Liver (tissue), 9 donors: ENCODE data around the gene MCCC1. TPM values are rescaled to one million over a fixed set of nuclear protein-coding genes. Genes with fewer than 3 reads are reported as not detected.

ENCODE experiments used
- DNase-seq: peaks from one replicate; pipeline ENCODE4 v3.0.0-alpha.2; 2017; ENCODE audit warnings: low spot score
- H3K27ac ChIP-seq, 2 donors: one replicate each; pipeline ENCODE4 v1.7.0; 2013; ENCODE audit warnings: inconsistent platforms in 2 of 2, low read length in 2 of 2, control low read depth in 1 of 2, low read depth in 1 of 2, mild to moderate bottlenecking in 1 of 2
- H3K27me3 ChIP-seq, 4 donors: one replicate each; pipeline versions ENCODE4 v1.6.1 to v1.7.0; 2013; ENCODE audit warnings: low read length in 3 of 4, inconsistent platforms in 1 of 4, mild to moderate bottlenecking in 1 of 4, moderate library complexity in 1 of 4; ENCODE audit not compliant: control insufficient read depth in 4 of 4, insufficient read depth in 4 of 4
- H3K36me3 ChIP-seq, 4 donors: one replicate each; pipeline versions ENCODE4 v1.6.1 to v1.7.0; 2013; ENCODE audit warnings: low read length in 3 of 4, mild to moderate bottlenecking in 3 of 4, low read depth in 1 of 4, moderate library complexity in 1 of 4; ENCODE audit not compliant: control insufficient read depth in 4 of 4, insufficient read depth in 3 of 4
- H3K4me1 ChIP-seq, 4 donors: one replicate each; pipeline versions ENCODE4 v1.6.1 to v1.7.0; 2013; ENCODE audit warnings: low read length in 3 of 4, mild to moderate bottlenecking in 3 of 4, moderate library complexity in 1 of 4; ENCODE audit not compliant: control insufficient read depth in 4 of 4, insufficient read depth in 4 of 4
- H3K4me3 ChIP-seq, 3 donors: one replicate each; pipeline versions ENCODE4 v1.6.1 to v1.7.0; 2013; ENCODE audit warnings: low read length in 3 of 3, control low read depth in 1 of 3, low read depth in 1 of 3, mild to moderate bottlenecking in 1 of 3
- H3K9ac ChIP-seq, 2 donors: one replicate each; pipeline ENCODE4 v1.7.0; 2013; ENCODE audit warnings: low read length in 2 of 2, mild to moderate bottlenecking in 2 of 2, moderate library complexity in 2 of 2, control low read depth in 1 of 2, low read depth in 1 of 2
- H3K9me3 ChIP-seq, 4 donors: one replicate each; pipeline versions ENCODE4 v1.6.1 to v1.7.0; 2013; ENCODE audit warnings: low read length in 3 of 4; ENCODE audit not compliant: control insufficient read depth in 4 of 4
- EGR1 ChIP-seq, 2 donors: IDR thresholded peaks; 2 replicates each; pipeline ENCODE4 v1.6.1; 2016 to 2018; ENCODE audit warnings: antibody characterized with exemption in 2 of 2, low read depth in 2 of 2
- FOXA1 ChIP-seq: IDR thresholded peaks from 2 replicates; pipeline ENCODE4 v1.6.1; 2016; ENCODE audit warnings: antibody characterized with exemption
- FOXA2 ChIP-seq: IDR thresholded peaks from 2 replicates; pipeline ENCODE4 v1.6.1; 2016; ENCODE audit warnings: antibody characterized with exemption
- GABPA ChIP-seq, 2 donors: IDR thresholded peaks in 1 of 2; conservative IDR thresholded peaks in 1 of 2; 2 replicates each; pipeline ENCODE4 v1.6.1; 2016; ENCODE audit warnings: antibody characterized with exemption in 2 of 2, mild to moderate bottlenecking in 1 of 2, moderate library complexity in 1 of 2
- HNF4A ChIP-seq, 2 donors: conservative IDR thresholded peaks; 2 replicates each; pipeline ENCODE4 v1.6.1; 2016; ENCODE audit warnings: antibody characterized with exemption in 2 of 2, mild to moderate bottlenecking in 2 of 2
- HNF4G ChIP-seq: IDR thresholded peaks from 2 replicates; pipeline ENCODE4 v1.6.1; 2016; ENCODE audit warnings: antibody characterized with exemption
- JUND ChIP-seq, 2 donors: IDR thresholded peaks; 2 replicates each; pipeline ENCODE4 v1.6.1; 2016; ENCODE audit warnings: antibody characterized with exemption in 2 of 2
- RAD21 ChIP-seq, 2 donors: IDR thresholded peaks; 2 replicates each; pipeline ENCODE4 v1.6.1; 2016; ENCODE audit warnings: antibody characterized with exemption in 2 of 2, mild to moderate bottlenecking in 2 of 2
- RXRA ChIP-seq, 2 donors: IDR thresholded peaks; 2 replicates each; pipeline ENCODE4 v1.6.1; 2017 to 2018; ENCODE audit warnings: antibody characterized with exemption in 2 of 2, mild to moderate bottlenecking in 1 of 2
- SP1 ChIP-seq: IDR thresholded peaks from 2 replicates; pipeline ENCODE4 v1.6.1; 2018; ENCODE audit warnings: antibody characterized with exemption, mild to moderate bottlenecking
- TAF1 ChIP-seq: conservative IDR thresholded peaks from 2 replicates; pipeline ENCODE4 v1.6.1; 2016; ENCODE audit warnings: antibody characterized with exemption, mild to moderate bottlenecking
- YY1 ChIP-seq: IDR thresholded peaks from 2 replicates; pipeline ENCODE4 v1.6.1; 2016; ENCODE audit warnings: antibody characterized with exemption, mild to moderate bottlenecking
- WGBS: extraction: QIAGEN DNeasy Blood & Tissue Kit; methylation state at CpG from one replicate; pipeline ENCODE4 v1.1.7; 2013; 5-methylcytosine and 5-hydroxymethylcytosine counted together
- polyA plus RNA-seq, 2 donors: library from polyadenylated mRNA; stranded (reverse) in 1 of 2; unstranded in 1 of 2; fragments of 200-250 nt in 1 of 2; fragments of >200 nt in 1 of 2; fragmentation: Nextera tagmentation in 1 of 2; extraction: Ambion mirVana in 1 of 2; gene quantifications; one replicate each; pipeline versions ENCODE4 v1.2.1 to v1.2.3, GENCODE V29; 2013 to 2015
- total RNA-seq, 2 donors: library from RNA; depleted of rRNA; stranded (reverse); fragments of >200 nt; gene quantifications; one replicate each; pipeline ENCODE4 v1.2.3, GENCODE V29; 2014
- TF ChIP-seq, protein P1 (sequence below): IDR thresholded peaks from 2 replicates; pipeline ENCODE4 v1.6.1; 2016; ENCODE audit warnings: antibody characterized with exemption
- TF ChIP-seq, protein P2 (sequence below): IDR thresholded peaks from 2 replicates; pipeline ENCODE4 v1.6.1; 2016; ENCODE audit warnings: antibody characterized with exemption
- TF ChIP-seq, protein P3 (sequence below): fragments of 150-350 bp; IDR thresholded peaks from 2 replicates; pipeline ENCODE4 v1.5.1; 2017; ENCODE audit warnings: improper control_type of control experiment, low read depth, low read length; ENCODE audit not compliant: missing input control
- TF ChIP-seq, protein P4 (sequence below): IDR thresholded peaks from 2 replicates; pipeline ENCODE4 v1.6.1; 2016; ENCODE audit warnings: antibody characterized with exemption
- TF ChIP-seq, protein P5 (sequence below): IDR thresholded peaks from 2 replicates; pipeline ENCODE4 v1.6.1; 2016; ENCODE audit warnings: antibody characterized with exemption, mild to moderate bottlenecking
- donor health status: healthy.
- donor health status: healthy.
- donor health status: healthy.
- donor health status: healthy.
- donor health status: healthy.

The MCCC1 gene
- total and polyA plus RNA-seq, 4 donors: 23.4 to 40.0 (median 34.5) TPM

DNA sequence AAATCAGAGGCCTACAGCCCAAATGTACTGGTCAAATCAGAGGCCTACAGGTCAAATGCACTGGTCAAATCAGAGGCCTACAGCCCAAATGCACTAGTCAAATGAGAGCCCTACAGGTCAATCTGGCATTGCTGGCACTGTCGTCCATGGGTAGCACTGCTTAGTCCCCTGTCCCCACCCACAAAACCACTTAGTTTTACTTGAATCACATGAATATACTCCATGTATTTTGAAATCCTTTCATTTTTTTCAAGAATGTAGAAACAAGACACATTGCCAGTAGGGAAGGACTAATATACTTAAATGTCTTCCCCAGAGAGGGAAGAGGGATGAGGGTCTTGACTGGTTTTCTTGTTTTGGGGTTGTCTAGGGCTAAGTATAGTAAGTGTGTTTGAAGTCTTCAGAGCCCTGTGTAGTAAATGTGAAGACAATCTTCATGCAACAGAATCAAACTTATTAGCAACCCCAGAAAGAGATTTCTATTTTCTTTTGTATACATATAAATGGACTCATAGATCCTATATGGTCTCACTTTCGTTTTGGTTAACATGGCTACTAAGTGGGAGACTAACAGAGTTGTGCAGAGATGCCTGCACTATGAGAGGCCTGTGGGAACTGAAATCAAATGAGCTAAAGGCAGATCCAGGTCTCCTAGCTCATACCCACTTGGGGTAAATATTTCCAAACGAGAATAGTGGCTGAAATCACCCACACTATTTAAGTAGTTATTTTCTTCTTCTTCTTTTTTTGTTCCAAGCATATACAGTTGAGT, 80.7 kb downstream of the MCCC1 start:
- Histone ChIP-seq H3K4me1 (peaks cover 0 to 6% (median 3%) of the 10 kb centered on the region in 4 donors), H3K27me3 (no peaks in the 10 kb centered on the region), H3K27ac (no peak overlapping the region), H3K9me3 (no peaks in the 10 kb centered on the region), H3K9ac (no peak overlapping the region), H3K36me3 (peaks cover 2 to 47% (median 29%) of the 10 kb centered on the region in 4 donors), H3K4me3 (no peak overlapping the region)
- no peak for DNase-seq
- no peak for TF ChIP-seq SP1
- no peak for TF ChIP-seq RXRA (IDR thresholded peaks at IDR 0.05)
- WGBS: 98% methylated on average over 3 of the region's 3 CpGs

DNA sequence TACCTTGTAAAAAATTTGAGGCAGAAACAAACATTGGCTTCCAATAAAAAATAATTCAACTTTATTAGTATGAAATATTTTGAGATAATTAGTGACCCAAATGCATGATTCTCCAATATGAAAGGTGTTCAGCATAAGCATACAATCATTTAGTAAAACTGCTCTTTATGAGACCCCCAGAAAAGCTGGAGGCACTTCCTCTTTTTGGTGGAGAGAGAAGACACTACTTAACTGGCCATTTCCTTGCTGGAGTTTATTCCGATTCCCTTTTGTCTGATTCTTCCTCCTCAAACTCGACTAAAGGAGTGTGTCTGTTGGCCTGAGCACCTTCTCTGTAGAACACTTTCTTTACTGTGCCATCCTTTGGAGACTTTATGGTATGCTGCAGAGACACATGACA, 84.1 kb downstream of the MCCC1 start:
- no peak for TF ChIP-seq RXRA (IDR thresholded peaks at IDR 0.05)
- TF ChIP-seq EGR1 (IDR thresholded peaks at IDR 0.05; ENCODE audit: low read depth in 2 of 2): no peak
- TF ChIP-seq, protein P1, sequence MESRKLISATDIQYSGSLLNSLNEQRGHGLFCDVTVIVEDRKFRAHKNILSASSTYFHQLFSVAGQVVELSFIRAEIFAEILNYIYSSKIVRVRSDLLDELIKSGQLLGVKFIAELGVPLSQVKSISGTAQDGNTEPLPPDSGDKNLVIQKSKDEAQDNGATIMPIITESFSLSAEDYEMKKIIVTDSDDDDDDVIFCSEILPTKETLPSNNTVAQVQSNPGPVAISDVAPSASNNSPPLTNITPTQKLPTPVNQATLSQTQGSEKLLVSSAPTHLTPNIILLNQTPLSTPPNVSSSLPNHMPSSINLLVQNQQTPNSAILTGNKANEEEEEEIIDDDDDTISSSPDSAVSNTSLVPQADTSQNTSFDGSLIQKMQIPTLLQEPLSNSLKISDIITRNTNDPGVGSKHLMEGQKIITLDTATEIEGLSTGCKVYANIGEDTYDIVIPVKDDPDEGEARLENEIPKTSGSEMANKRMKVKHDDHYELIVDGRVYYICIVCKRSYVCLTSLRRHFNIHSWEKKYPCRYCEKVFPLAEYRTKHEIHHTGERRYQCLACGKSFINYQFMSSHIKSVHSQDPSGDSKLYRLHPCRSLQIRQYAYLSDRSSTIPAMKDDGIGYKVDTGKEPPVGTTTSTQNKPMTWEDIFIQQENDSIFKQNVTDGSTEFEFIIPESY: no peak
- no peak for TF ChIP-seq FOXA2
- no peak for TF ChIP-seq GABPA (IDR thresholded peaks at IDR 0.05 in 1 of 2, conservative IDR thresholded peaks at IDR 0.05 in 1 of 2)
- no peak for TF ChIP-seq YY1
- TF ChIP-seq, protein P2, sequence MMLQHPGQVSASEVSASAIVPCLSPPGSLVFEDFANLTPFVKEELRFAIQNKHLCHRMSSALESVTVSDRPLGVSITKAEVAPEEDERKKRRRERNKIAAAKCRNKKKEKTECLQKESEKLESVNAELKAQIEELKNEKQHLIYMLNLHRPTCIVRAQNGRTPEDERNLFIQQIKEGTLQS: no peak
- no peak for TF ChIP-seq RAD21 (IDR thresholded peaks at IDR 0.05)
- no peak for TF ChIP-seq TAF1
- no peak for TF ChIP-seq SP1
- TF ChIP-seq JUND (IDR thresholded peaks at IDR 0.05): no peak
- no peak for TF ChIP-seq HNF4A (conservative IDR thresholded peaks at IDR 0.05)
- TF ChIP-seq, protein P3, sequence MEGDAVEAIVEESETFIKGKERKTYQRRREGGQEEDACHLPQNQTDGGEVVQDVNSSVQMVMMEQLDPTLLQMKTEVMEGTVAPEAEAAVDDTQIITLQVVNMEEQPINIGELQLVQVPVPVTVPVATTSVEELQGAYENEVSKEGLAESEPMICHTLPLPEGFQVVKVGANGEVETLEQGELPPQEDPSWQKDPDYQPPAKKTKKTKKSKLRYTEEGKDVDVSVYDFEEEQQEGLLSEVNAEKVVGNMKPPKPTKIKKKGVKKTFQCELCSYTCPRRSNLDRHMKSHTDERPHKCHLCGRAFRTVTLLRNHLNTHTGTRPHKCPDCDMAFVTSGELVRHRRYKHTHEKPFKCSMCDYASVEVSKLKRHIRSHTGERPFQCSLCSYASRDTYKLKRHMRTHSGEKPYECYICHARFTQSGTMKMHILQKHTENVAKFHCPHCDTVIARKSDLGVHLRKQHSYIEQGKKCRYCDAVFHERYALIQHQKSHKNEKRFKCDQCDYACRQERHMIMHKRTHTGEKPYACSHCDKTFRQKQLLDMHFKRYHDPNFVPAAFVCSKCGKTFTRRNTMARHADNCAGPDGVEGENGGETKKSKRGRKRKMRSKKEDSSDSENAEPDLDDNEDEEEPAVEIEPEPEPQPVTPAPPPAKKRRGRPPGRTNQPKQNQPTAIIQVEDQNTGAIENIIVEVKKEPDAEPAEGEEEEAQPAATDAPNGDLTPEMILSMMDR: no peak
- TF ChIP-seq, protein P4, sequence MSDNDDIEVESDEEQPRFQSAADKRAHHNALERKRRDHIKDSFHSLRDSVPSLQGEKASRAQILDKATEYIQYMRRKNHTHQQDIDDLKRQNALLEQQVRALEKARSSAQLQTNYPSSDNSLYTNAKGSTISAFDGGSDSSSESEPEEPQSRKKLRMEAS: no peak
- TF ChIP-seq, protein P5, sequence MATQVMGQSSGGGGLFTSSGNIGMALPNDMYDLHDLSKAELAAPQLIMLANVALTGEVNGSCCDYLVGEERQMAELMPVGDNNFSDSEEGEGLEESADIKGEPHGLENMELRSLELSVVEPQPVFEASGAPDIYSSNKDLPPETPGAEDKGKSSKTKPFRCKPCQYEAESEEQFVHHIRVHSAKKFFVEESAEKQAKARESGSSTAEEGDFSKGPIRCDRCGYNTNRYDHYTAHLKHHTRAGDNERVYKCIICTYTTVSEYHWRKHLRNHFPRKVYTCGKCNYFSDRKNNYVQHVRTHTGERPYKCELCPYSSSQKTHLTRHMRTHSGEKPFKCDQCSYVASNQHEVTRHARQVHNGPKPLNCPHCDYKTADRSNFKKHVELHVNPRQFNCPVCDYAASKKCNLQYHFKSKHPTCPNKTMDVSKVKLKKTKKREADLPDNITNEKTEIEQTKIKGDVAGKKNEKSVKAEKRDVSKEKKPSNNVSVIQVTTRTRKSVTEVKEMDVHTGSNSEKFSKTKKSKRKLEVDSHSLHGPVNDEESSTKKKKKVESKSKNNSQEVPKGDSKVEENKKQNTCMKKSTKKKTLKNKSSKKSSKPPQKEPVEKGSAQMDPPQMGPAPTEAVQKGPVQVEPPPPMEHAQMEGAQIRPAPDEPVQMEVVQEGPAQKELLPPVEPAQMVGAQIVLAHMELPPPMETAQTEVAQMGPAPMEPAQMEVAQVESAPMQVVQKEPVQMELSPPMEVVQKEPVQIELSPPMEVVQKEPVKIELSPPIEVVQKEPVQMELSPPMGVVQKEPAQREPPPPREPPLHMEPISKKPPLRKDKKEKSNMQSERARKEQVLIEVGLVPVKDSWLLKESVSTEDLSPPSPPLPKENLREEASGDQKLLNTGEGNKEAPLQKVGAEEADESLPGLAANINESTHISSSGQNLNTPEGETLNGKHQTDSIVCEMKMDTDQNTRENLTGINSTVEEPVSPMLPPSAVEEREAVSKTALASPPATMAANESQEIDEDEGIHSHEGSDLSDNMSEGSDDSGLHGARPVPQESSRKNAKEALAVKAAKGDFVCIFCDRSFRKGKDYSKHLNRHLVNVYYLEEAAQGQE: no peak
- no peak for TF ChIP-seq FOXA1
- no peak for TF ChIP-seq HNF4G
- no peaks in the 10 kb centered on the region for H3K9me3 ChIP-seq
- no peaks in the 10 kb centered on the region for H3K27me3 ChIP-seq
- no peak overlapping the region for H3K9ac ChIP-seq
- 89% methylated on average over 2 of the region's 2 CpGs for WGBS
- no peak overlapping the region for H3K4me3 ChIP-seq
- no peak overlapping the region for H3K27ac ChIP-seq
- no peak for DNase-seq
- no peaks in the 10 kb centered on the region for H3K4me1 ChIP-seq
- peaks cover 2 to 35% (median 23%) of the 10 kb centered on the region in 4 donors for H3K36me3 ChIP-seq
